ENCODE measurements around the gene ANO2. TPM values are rescaled to one million over a fixed set of nuclear protein-coding genes. Genes with fewer than 3 reads are reported as not detected.
"Not testable (repeated sequence)": the region's sequence is repeated elsewhere in the genome, so short reads cannot be mapped to it uniquely, and the experiment has no call there.

ANO2 gene
- total and polyA plus RNA-seq, 4 donors: 6.4 to 19.2 (median 9.6) TPM

GRCh38 chr12:5900076-5900475 lies 45.0 kb downstream of the ANO2 start:
- H3K9me3 ChIP-seq (ENCODE audit: control insufficient read depth, insufficient read depth, low read length): no peaks in the 10 kb centered on the region
- H3K4me3 ChIP-seq (ENCODE audit: low read depth, low read length): no peak overlapping the region
- no peaks in the 10 kb centered on the region for H3K36me3 ChIP-seq (ENCODE audit: control insufficient read depth, insufficient read depth, low read length)
- no peak overlapping the region for H3K27ac ChIP-seq (ENCODE audit: low read depth, low read length)
- DNase-seq (ENCODE audit: low read depth in 4 of 6, low spot score in 6 of 6): no peak
- WGBS (ENCODE audit: insufficient coverage): 92% methylated on average over 2 of the region's 4 CpGs
- H3K27me3 ChIP-seq (ENCODE audit: control insufficient read depth, insufficient read depth, low read length): no peaks in the 10 kb centered on the region
- H3K4me1 ChIP-seq (ENCODE audit: control insufficient read depth, insufficient read depth, low read length): peaks cover 6% of the 10 kb centered on the region

GRCh38 chr12:5899675-5900074 lies 45.4 kb downstream of the ANO2 start:
- WGBS (ENCODE audit: insufficient coverage): 86% methylated on average over 1 of the region's 3 CpGs
- no peak overlapping the region for H3K4me3 ChIP-seq (ENCODE audit: low read depth, low read length)
- peaks cover 6% of the 10 kb centered on the region for H3K4me1 ChIP-seq (ENCODE audit: control insufficient read depth, insufficient read depth, low read length)
- H3K36me3 ChIP-seq (ENCODE audit: control insufficient read depth, insufficient read depth, low read length): no peaks in the 10 kb centered on the region
- H3K9me3 ChIP-seq (ENCODE audit: control insufficient read depth, insufficient read depth, low read length): no peaks in the 10 kb centered on the region
- H3K27me3 ChIP-seq (ENCODE audit: control insufficient read depth, insufficient read depth, low read length): no peaks in the 10 kb centered on the region
- H3K27ac ChIP-seq (ENCODE audit: low read depth, low read length): no peak overlapping the region
- no peak for DNase-seq (ENCODE audit: low read depth in 4 of 6, low spot score in 6 of 6)

GRCh38 chr12:5898874-5899273 lies 46.2 kb downstream of the ANO2 start:
- Histone ChIP-seq H3K4me3 (ENCODE audit: low read depth, low read length) (no peak overlapping the region), H3K4me1 (ENCODE audit: control insufficient read depth, insufficient read depth, low read length) (peaks cover 6% of the 10 kb centered on the region), H3K9me3 (ENCODE audit: control insufficient read depth, insufficient read depth, low read length) (no peaks in the 10 kb centered on the region), H3K36me3 (ENCODE audit: control insufficient read depth, insufficient read depth, low read length) (no peaks in the 10 kb centered on the region), H3K27ac (ENCODE audit: low read depth, low read length) (no peak overlapping the region), H3K27me3 (ENCODE audit: control insufficient read depth, insufficient read depth, low read length) (no peaks in the 10 kb centered on the region)
- 80% methylated on average over 3 of the region's 3 CpGs for WGBS (ENCODE audit: insufficient coverage)
- peak in 1 of 6 donors; percentile 24 for DNase-seq (ENCODE audit: low read depth in 4 of 6, low spot score in 6 of 6)

GRCh38 chr12:5889381-5890047 lies 55.5 kb downstream of the ANO2 start:
- DNase-seq (ENCODE audit: low read depth in 4 of 6, low spot score in 6 of 6): no peak
- peaks cover 3% of the 10 kb centered on the region for H3K36me3 ChIP-seq (ENCODE audit: control insufficient read depth, insufficient read depth, low read length)
- no peaks in the 10 kb centered on the region for H3K9me3 ChIP-seq (ENCODE audit: control insufficient read depth, insufficient read depth, low read length)
- no peaks in the 10 kb centered on the region for H3K27me3 ChIP-seq (ENCODE audit: control insufficient read depth, insufficient read depth, low read length)
- WGBS (ENCODE audit: insufficient coverage): 84% methylated on average over 4 of the region's 6 CpGs
- H3K4me3 ChIP-seq (ENCODE audit: low read depth, low read length): no peak overlapping the region
- no peak overlapping the region for H3K27ac ChIP-seq (ENCODE audit: low read depth, low read length)
- H3K4me1 ChIP-seq (ENCODE audit: control insufficient read depth, insufficient read depth, low read length): no peaks in the 10 kb centered on the region

GRCh38 chr12:5888816-5889315 lies 56.2 kb downstream of the ANO2 start:
- Histone ChIP-seq H3K27me3 (ENCODE audit: control insufficient read depth, insufficient read depth, low read length) (no peaks in the 10 kb centered on the region), H3K9me3 (ENCODE audit: control insufficient read depth, insufficient read depth, low read length) (no peaks in the 10 kb centered on the region), H3K4me1 (ENCODE audit: control insufficient read depth, insufficient read depth, low read length) (no peaks in the 10 kb centered on the region), H3K36me3 (ENCODE audit: control insufficient read depth, insufficient read depth, low read length) (peaks cover 3% of the 10 kb centered on the region), H3K27ac (ENCODE audit: low read depth, low read length) (no peak overlapping the region), H3K4me3 (ENCODE audit: low read depth, low read length) (no peak overlapping the region)
- no peak for DNase-seq (ENCODE audit: low read depth in 4 of 6, low spot score in 6 of 6)
- WGBS (ENCODE audit: insufficient coverage): 88% methylated on average over 25 of the region's 26 CpGs

- not testable (repeated sequence) for H3K36me3 ChIP-seq (ENCODE audit: control insufficient read depth, insufficient read depth, low read length); H3K4me1 ChIP-seq (ENCODE audit: control insufficient read depth, insufficient read depth, low read length); H3K27ac ChIP-seq (ENCODE audit: low read depth, low read length); H3K9me3 ChIP-seq (ENCODE audit: control insufficient read depth, insufficient read depth, low read length); H3K4me3 ChIP-seq (ENCODE audit: low read depth, low read length); H3K27me3 ChIP-seq (ENCODE audit: control insufficient read depth, insufficient read depth, low read length); DNase-seq (ENCODE audit: low read depth in 4 of 6, low spot score in 6 of 6)
- WGBS (ENCODE audit: insufficient coverage): 90% methylated on average over 15 of the region's 16 CpGs
These were observed 57.2 kb downstream of the ANO2 start for GRCh38 chr12:5887819-5888218.

GRCh38 chr12:5884866-5885265 lies 60.2 kb downstream of the ANO2 start:
- whole genome bisulfite sequencing (ENCODE audit: insufficient coverage): 97% methylated on average over 3 of the region's 3 CpGs
- Histone ChIP-seq H3K36me3 (ENCODE audit: control insufficient read depth, insufficient read depth, low read length) (peaks cover 3% of the 10 kb centered on the region), H3K27ac (ENCODE audit: low read depth, low read length) (no peak overlapping the region), H3K9me3 (ENCODE audit: control insufficient read depth, insufficient read depth, low read length) (no peaks in the 10 kb centered on the region), H3K4me1 (ENCODE audit: control insufficient read depth, insufficient read depth, low read length) (peaks cover 7% of the 10 kb centered on the region), H3K4me3 (ENCODE audit: low read depth, low read length) (no peak overlapping the region), H3K27me3 (ENCODE audit: control insufficient read depth, insufficient read depth, low read length) (no peaks in the 10 kb centered on the region)
- no peak for DNase-seq (ENCODE audit: low read depth in 4 of 6, low spot score in 6 of 6)

GRCh38 chr12:5884285-5884684 lies 60.8 kb downstream of the ANO2 start:
- WGBS (ENCODE audit: insufficient coverage): 79% methylated on average over 2 of the region's 2 CpGs
- H3K27ac ChIP-seq (ENCODE audit: low read depth, low read length): no peak overlapping the region
- no peaks in the 10 kb centered on the region for H3K9me3 ChIP-seq (ENCODE audit: control insufficient read depth, insufficient read depth, low read length)
- H3K27me3 ChIP-seq (ENCODE audit: control insufficient read depth, insufficient read depth, low read length): no peaks in the 10 kb centered on the region
- H3K4me1 ChIP-seq (ENCODE audit: control insufficient read depth, insufficient read depth, low read length): peaks cover 7% of the 10 kb centered on the region
- H3K4me3 ChIP-seq (ENCODE audit: low read depth, low read length): no peak overlapping the region
- H3K36me3 ChIP-seq (ENCODE audit: control insufficient read depth, insufficient read depth, low read length): peaks cover 3% of the 10 kb centered on the region
- DNase-seq (ENCODE audit: low read depth in 4 of 6, low spot score in 6 of 6): no peak

GRCh38 chr12:5882511-5883190 lies 62.4 kb downstream of the ANO2 start:
- H3K9me3 ChIP-seq (ENCODE audit: control insufficient read depth, insufficient read depth, low read length): no peaks in the 10 kb centered on the region
- H3K27me3 ChIP-seq (ENCODE audit: control insufficient read depth, insufficient read depth, low read length): no peaks in the 10 kb centered on the region
- peaks cover 7% of the 10 kb centered on the region for H3K4me1 ChIP-seq (ENCODE audit: control insufficient read depth, insufficient read depth, low read length)
- no peaks in the 10 kb centered on the region for H3K36me3 ChIP-seq (ENCODE audit: control insufficient read depth, insufficient read depth, low read length)
- WGBS (ENCODE audit: insufficient coverage): 57% methylated on average over 6 of the region's 8 CpGs
- H3K27ac ChIP-seq (ENCODE audit: low read depth, low read length): no peak overlapping the region
- H3K4me3 ChIP-seq (ENCODE audit: low read depth, low read length): no peak overlapping the region
- no peak for DNase-seq (ENCODE audit: low read depth in 4 of 6, low spot score in 6 of 6)

- Histone ChIP-seq H3K9me3 (ENCODE audit: control insufficient read depth, insufficient read depth, low read length) (no peaks in the 10 kb centered on the region), H3K4me3 (ENCODE audit: low read depth, low read length) (no peak overlapping the region), H3K4me1 (ENCODE audit: control insufficient read depth, insufficient read depth, low read length) (peaks cover 7% of the 10 kb centered on the region), H3K27ac (ENCODE audit: low read depth, low read length) (no peak overlapping the region), H3K27me3 (ENCODE audit: control insufficient read depth, insufficient read depth, low read length) (no peaks in the 10 kb centered on the region), H3K36me3 (ENCODE audit: control insufficient read depth, insufficient read depth, low read length) (no peaks in the 10 kb centered on the region)
- DNase-seq (ENCODE audit: low read depth in 4 of 6, low spot score in 6 of 6): no peak
These were observed 63.4 kb downstream of the ANO2 start for GRCh38 chr12:5881666-5882065.
